GM12872 (cell line): Measurements from ENCODE around the gene EXOC6B.
A peak's percentile ranks its signal among the peaks of the same experiment; 100 is the strongest.

Experiments
- CTCF ChIP-seq: IDR thresholded peaks from 3 replicates; pipeline ENCODE4 v1.5.1; 2011; ENCODE audit warnings: low read depth, mild to moderate bottlenecking, low read length, moderate library complexity; ENCODE audit not compliant: insufficient read depth

The EXOC6B gene

GRCh38 chr2:72623481-72623880 lies 202.4 kb downstream of the EXOC6B start:
- no peak for TF ChIP-seq CTCF

- TF ChIP-seq CTCF, result no peak
Observed at GRCh38 chr2:72619626-72620025, 206.2 kb downstream of the EXOC6B start.

GRCh38 chr2:72613931-72614330 lies 211.9 kb downstream of the EXOC6B start:
- no peak for TF ChIP-seq CTCF

DNA sequence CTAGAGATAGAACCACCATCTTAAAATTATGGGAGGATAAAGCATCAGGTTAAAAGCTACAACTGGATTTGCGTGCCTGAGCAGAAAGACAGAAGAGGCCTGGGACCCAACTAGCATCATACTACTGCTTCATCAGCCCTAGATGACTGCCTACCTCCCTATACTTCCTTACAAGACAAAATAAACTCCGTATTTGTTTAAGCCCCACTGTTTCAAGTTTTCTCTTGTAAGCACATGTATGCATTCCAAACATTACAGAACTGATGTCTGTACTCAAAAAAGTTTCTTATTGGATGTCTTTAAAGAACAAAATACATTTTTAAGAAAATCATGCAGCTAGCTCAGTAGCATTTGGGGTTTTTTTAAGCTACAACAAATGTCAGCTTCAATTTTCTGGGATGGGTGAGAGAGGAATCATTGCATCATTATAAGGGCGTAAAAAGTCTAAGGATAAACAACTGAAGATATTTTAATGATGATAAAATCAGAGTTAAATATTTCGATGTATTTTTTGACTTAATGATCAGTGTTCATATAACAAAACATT lies 213.1 kb downstream of the EXOC6B start:
- no peak for TF ChIP-seq CTCF

GRCh38 chr2:72607189-72607588 lies 218.6 kb downstream of the EXOC6B start:
- TF ChIP-seq CTCF, result no peak

DNA sequence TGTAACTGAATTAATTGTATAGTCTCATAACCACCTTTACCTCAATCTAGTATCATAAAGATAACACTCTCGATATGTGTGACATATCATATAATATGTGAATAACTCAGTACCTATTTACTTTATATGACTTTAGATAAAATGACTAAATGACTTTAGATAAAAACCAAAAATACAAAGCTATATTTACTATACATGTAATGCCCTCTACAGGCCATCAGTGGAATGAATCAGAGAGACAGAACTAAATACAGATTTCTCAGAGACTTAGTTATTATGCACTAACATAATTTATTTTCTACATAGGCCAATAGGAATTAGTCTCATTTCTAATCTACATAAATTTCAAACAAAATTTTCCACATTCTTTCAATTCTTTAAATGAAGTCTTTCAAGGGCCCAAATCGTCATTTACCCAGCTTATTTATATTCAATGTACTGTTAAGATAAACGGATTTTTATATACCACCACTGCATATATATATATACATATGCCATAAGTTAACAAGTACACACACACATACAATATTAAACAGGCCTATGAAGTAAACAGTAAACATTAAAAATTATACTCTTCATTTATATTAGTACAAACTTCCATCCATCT lies 219.9 kb downstream of the EXOC6B start:
- peak; percentile 49; the same call in 2 of the 3 replicates for TF ChIP-seq CTCF

DNA sequence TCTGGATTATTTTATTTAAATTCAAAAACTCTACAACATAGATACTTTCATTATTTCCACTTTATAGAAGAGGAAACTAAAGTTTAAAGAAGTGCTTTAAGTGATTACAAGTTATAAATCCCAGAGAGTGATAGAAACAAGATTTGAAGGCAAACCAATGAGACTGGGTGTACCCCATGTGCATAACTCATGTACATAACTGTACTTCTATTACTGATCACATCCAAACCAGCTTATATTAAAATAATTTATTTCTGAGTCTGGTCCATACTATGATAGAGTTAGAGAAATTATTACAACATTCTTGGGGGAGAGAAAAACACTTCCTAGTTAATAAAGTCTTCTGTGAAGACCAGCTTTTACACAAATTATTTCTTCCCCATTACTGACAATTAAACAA lies 221.4 kb downstream of the EXOC6B start:
- TF ChIP-seq CTCF, result no peak
